Gastroesophageal sphincter (tissue), 3 donors: ENCODE measurements around the gene CRYGN.

Source experiments
- POLR2A ChIP-seq, 2 donors: fragments of 450-650 bp; IDR thresholded peaks; one replicate each; pipeline ENCODE4 v1.6.1; 2017; ENCODE audit warnings: antibody characterized with exemption in 2 of 2, mild to moderate bottlenecking in 2 of 2, moderate library complexity in 1 of 2
- POLR2AphosphoS5 ChIP-seq: sonication (generic); formaldehyde crosslinking; IDR thresholded peaks from one replicate; pipeline ENCODE4 v1.6.1; 2017; ENCODE audit warnings: antibody characterized with exemption
- TF ChIP-seq, protein P1 (sequence below), 4 experiments: fragments of 200-600 bp in 2 of 4; fragments of 450-650 bp in 2 of 4; sonication (generic) in 1 of 4; IDR thresholded peaks; one replicate each; pipeline ENCODE4 v1.5.1; 2017 to 2019; ENCODE audit warnings: antibody characterized with exemption in 4 of 4, mild to moderate bottlenecking in 2 of 4, moderate library complexity in 2 of 4

DNA sequence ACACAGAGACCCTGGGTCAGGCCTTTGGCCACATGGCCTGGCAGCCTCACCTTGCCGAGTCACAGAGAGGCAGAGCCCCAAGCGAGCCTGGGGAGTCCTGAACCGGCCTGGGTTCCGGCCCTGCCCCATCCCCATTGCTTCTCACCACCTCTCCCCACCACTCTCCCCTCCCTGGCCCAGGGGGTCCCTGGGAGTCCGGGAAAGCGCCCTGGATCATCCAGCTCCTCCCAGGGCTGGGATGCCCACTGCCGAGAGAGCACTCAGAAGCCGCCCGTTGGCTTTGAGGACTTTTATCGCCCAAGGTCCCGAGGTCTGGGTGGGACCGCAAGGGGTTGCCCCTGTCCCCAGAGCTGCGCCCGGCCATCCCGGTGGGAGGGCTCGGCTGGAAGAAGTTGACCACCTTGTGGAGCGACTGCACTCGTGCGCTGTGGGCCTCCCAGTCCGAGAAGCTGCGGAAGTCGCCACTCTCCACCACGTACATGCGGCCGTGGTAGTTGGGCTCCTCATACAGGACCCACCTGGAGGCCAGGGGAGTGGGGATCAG, 8.1 kb downstream of the CRYGN start:
- TF ChIP-seq, protein P1, sequence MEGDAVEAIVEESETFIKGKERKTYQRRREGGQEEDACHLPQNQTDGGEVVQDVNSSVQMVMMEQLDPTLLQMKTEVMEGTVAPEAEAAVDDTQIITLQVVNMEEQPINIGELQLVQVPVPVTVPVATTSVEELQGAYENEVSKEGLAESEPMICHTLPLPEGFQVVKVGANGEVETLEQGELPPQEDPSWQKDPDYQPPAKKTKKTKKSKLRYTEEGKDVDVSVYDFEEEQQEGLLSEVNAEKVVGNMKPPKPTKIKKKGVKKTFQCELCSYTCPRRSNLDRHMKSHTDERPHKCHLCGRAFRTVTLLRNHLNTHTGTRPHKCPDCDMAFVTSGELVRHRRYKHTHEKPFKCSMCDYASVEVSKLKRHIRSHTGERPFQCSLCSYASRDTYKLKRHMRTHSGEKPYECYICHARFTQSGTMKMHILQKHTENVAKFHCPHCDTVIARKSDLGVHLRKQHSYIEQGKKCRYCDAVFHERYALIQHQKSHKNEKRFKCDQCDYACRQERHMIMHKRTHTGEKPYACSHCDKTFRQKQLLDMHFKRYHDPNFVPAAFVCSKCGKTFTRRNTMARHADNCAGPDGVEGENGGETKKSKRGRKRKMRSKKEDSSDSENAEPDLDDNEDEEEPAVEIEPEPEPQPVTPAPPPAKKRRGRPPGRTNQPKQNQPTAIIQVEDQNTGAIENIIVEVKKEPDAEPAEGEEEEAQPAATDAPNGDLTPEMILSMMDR (IDR thresholded peaks at IDR 0.05): no peak
- TF ChIP-seq POLR2AphosphoS5 (no peak), POLR2A (IDR thresholded peaks at IDR 0.05) (no peak)
